SJSA1 (cell line): ENCODE measurements around the gene ANKRD33. TPM values are rescaled to one million over a fixed set of nuclear protein-coding genes. Genes with fewer than 3 reads are reported as not detected.

Source experiments
- DNase-seq, 2 experiments: peaks; one replicate each; pipeline ENCODE4 v3.0.0-alpha.2; 2015 to 2020; ENCODE audit warnings: low spot score in 2 of 2, low read depth in 1 of 2
- H3K27ac ChIP-seq: fragments of 250-450 bp; sonication (Bioruptor Pico); 2 replicates; pipeline ENCODE4 v1.5.1; 2020; ENCODE audit warnings: mild to moderate bottlenecking, moderate library complexity
- H3K27me3 ChIP-seq: fragments of 250-450 bp; sonication (Bioruptor Pico); replicated peaks from 2 replicates; pipeline ENCODE4 v1.5.1; 2020; ENCODE audit warnings: mild to moderate bottlenecking, moderate library complexity
- H3K36me3 ChIP-seq: fragments of 250-450 bp; sonication (Bioruptor Pico); 2 replicates; pipeline ENCODE4 v1.5.1; 2020; ENCODE audit warnings: mild to moderate bottlenecking
- H3K4me1 ChIP-seq: fragments of 250-450 bp; sonication (Bioruptor Pico); replicated peaks from 2 replicates; pipeline ENCODE4 v1.6.1; 2021; ENCODE audit warnings: mild to moderate bottlenecking
- H3K4me3 ChIP-seq: fragments of 250-450 bp; sonication (Bioruptor Pico); 2 replicates; pipeline ENCODE4 v1.5.1; 2020; ENCODE audit warnings: mild to moderate bottlenecking
- H3K9me3 ChIP-seq: fragments of 250-450 bp; sonication (Bioruptor Pico); replicated peaks from 2 replicates; pipeline ENCODE4 v1.5.1; 2020; ENCODE audit warnings: mild to moderate bottlenecking
- total RNA-seq: library from RNA; depleted of rRNA; stranded (reverse); fragments of >200 nt; shearing (Covaris generic); gene quantifications from 2 replicates; pipeline ENCODE4 v1.2.3, GENCODE V29; 2014

The ANKRD33 gene
- total RNA-seq, 1 experiment from 2014 or later: not detected

- Histone ChIP-seq H3K36me3 (no peaks in the 10 kb centered on the region), H3K9me3 (no peaks in the 10 kb centered on the region), H3K4me3 (peak within 1 kb of the TSS; percentile 50), H3K27ac (no peak within 1 kb of the TSS), H3K4me1 (peaks cover 36% of the 10 kb centered on the region), H3K27me3 (no peaks in the 10 kb centered on the region)
- DNase-seq: no peak
These were observed 19.4 kb downstream of the ANKRD33 start, which contains the start of gene ACVRL1 for GRCh38 chr12:51907083-51907855. Gene ACVRL1 (plus strand): TSS chr12:51907504. CDS start chr12:51912475, 4,971 bp downstream.

GRCh38 chr12:51907856-51908425, 20.0 kb downstream of the ANKRD33 start:
- no peak for DNase-seq
- Histone ChIP-seq H3K4me1 (peaks cover 43% of the 10 kb centered on the region), H3K4me3 (peak overlapping the region; percentile 50), H3K9me3 (no peaks in the 10 kb centered on the region), H3K27me3 (no peaks in the 10 kb centered on the region), H3K27ac (no peak overlapping the region), H3K36me3 (no peaks in the 10 kb centered on the region)

GRCh38 chr12:51908876-51909592, 21.1 kb downstream of the ANKRD33 start:
- H3K27ac ChIP-seq: no peak overlapping the region
- peaks cover 45% of the 10 kb centered on the region for H3K4me1 ChIP-seq

GRCh38 chr12:51910168-51910567, 22.3 kb downstream of the ANKRD33 start:
- DNase-seq: no peak
- H3K4me1 ChIP-seq: peaks cover 45% of the 10 kb centered on the region
- H3K27ac ChIP-seq: no peak overlapping the region
- peaks cover 2% of the 10 kb centered on the region; the same call in 1 of the 2 replicates for H3K36me3 ChIP-seq
- no peaks in the 10 kb centered on the region for H3K9me3 ChIP-seq
- H3K27me3 ChIP-seq: no peaks in the 10 kb centered on the region
- H3K4me3 ChIP-seq: no peak overlapping the region

More at GRCh38 chr12:51908876-51909592, 21.1 kb downstream of the ANKRD33 start:
- Histone ChIP-seq H3K9me3 (no peaks in the 10 kb centered on the region), H3K4me3 (no peak overlapping the region), H3K36me3 (no peaks in the 10 kb centered on the region), H3K27me3 (no peaks in the 10 kb centered on the region)
- no peak for DNase-seq

GRCh38 chr12:51910691-51911090, 22.8 kb downstream of the ANKRD33 start:
- peaks cover 7% of the 10 kb centered on the region for H3K36me3 ChIP-seq
- no peak overlapping the region for H3K27ac ChIP-seq
- no peak for DNase-seq
- no peaks in the 10 kb centered on the region for H3K27me3 ChIP-seq
- no peaks in the 10 kb centered on the region for H3K9me3 ChIP-seq
- H3K4me1 ChIP-seq: peaks cover 45% of the 10 kb centered on the region
- H3K4me3 ChIP-seq: no peak overlapping the region

- DNase-seq: no peak
- Histone ChIP-seq H3K4me1 (peaks cover 45% of the 10 kb centered on the region), H3K27ac (peak overlapping the region; percentile 53)
These were observed 23.4 kb downstream of the ANKRD33 start for GRCh38 chr12:51911307-51911706.

GRCh38 chr12:51911788-51912711, 24.1 kb downstream of the ANKRD33 start:
- Histone ChIP-seq H3K4me3 (peak overlapping the region; percentile 26), H3K36me3 (peaks cover 11% of the 10 kb centered on the region), H3K27ac (peak overlapping the region; percentile 53), H3K27me3 (no peaks in the 10 kb centered on the region), H3K9me3 (no peaks in the 10 kb centered on the region), H3K4me1 (peaks cover 45% of the 10 kb centered on the region)
- peak; percentile 77 to 83 for DNase-seq

More at GRCh38 chr12:51911307-51911706, 23.4 kb downstream of the ANKRD33 start:
- Histone ChIP-seq H3K36me3 (peaks cover 11% of the 10 kb centered on the region), H3K27me3 (no peaks in the 10 kb centered on the region), H3K4me3 (no peak overlapping the region), H3K9me3 (no peaks in the 10 kb centered on the region)

- Histone ChIP-seq H3K4me3 (no peak overlapping the region), H3K27me3 (no peaks in the 10 kb centered on the region), H3K36me3 (peaks cover 11% of the 10 kb centered on the region), H3K27ac (no peak overlapping the region), H3K4me1 (peaks cover 37% of the 10 kb centered on the region), H3K9me3 (no peaks in the 10 kb centered on the region)
- no peak for DNase-seq
These were observed 25.4 kb downstream of the ANKRD33 start for GRCh38 chr12:51913071-51914033.

GRCh38 chr12:51914034-51914923, 26.4 kb downstream of the ANKRD33 start:
- Histone ChIP-seq H3K9me3 (no peaks in the 10 kb centered on the region), H3K4me1 (peaks cover 37% of the 10 kb centered on the region), H3K27me3 (no peaks in the 10 kb centered on the region), H3K4me3 (no peak overlapping the region), H3K36me3 (peaks cover 11% of the 10 kb centered on the region), H3K27ac (no peak overlapping the region)
- DNase-seq: no peak

GRCh38 chr12:51915003-51915625, 27.2 kb downstream of the ANKRD33 start:
- Histone ChIP-seq H3K9me3 (no peaks in the 10 kb centered on the region), H3K27ac (no peak overlapping the region), H3K27me3 (no peaks in the 10 kb centered on the region), H3K4me1 (peaks cover 30% of the 10 kb centered on the region), H3K36me3 (peaks cover 11% of the 10 kb centered on the region), H3K4me3 (no peak overlapping the region)
- DNase-seq: no peak

GRCh38 chr12:51915951-51916350, 28.0 kb downstream of the ANKRD33 start:
- H3K27me3 ChIP-seq: no peaks in the 10 kb centered on the region
- H3K4me3 ChIP-seq: no peak overlapping the region
- H3K27ac ChIP-seq: no peak overlapping the region
- no peak for DNase-seq
- H3K4me1 ChIP-seq: peaks cover 22% of the 10 kb centered on the region
- H3K9me3 ChIP-seq: no peaks in the 10 kb centered on the region
- peaks cover 11% of the 10 kb centered on the region for H3K36me3 ChIP-seq
